GM18520 (cell line): ENCODE results near the gene NRF1.

Source experiments
- ATAC-seq: cut with Tn5 transposase; IDR thresholded peaks from one replicate; pipeline ENCODE4 v1.9.1; 2021; ENCODE audit not compliant: unreplicated experiment

Gene NRF1

GRCh38 chr7:129768614-129769399 lies 157.3 kb downstream of the NRF1 start:
- ATAC-seq = no peak

GRCh38 chr7:129769400-129769774 lies 157.9 kb downstream of the NRF1 start:
- ATAC-seq = no peak

- no peak for ATAC-seq
These were observed 158.6 kb downstream of the NRF1 start for GRCh38 chr7:129769866-129770808.

GRCh38 chr7:129771201-129771927 lies 159.8 kb downstream of the NRF1 start:
- ATAC-seq = no peak

- no peak for ATAC-seq
These were observed 160.5 kb downstream of the NRF1 start for GRCh38 chr7:129771928-129772479.

GRCh38 chr7:129772646-129773280 lies 161.2 kb downstream of the NRF1 start:
- no peak for ATAC-seq

- ATAC-seq = no peak
These were observed 161.8 kb downstream of the NRF1 start for GRCh38 chr7:129773328-129773731.

GRCh38 chr7:129773871-129774270 lies 162.4 kb downstream of the NRF1 start:
- no peak for ATAC-seq

GRCh38 chr7:129774359-129774758 lies 162.8 kb downstream of the NRF1 start:
- ATAC-seq = no peak

GRCh38 chr7:129774871-129775694 lies 163.6 kb downstream of the NRF1 start:
- ATAC-seq = no peak

- ATAC-seq = no peak
These were observed 164.3 kb downstream of the NRF1 start for GRCh38 chr7:129775695-129776361.

GRCh38 chr7:129776362-129776722 lies 164.8 kb downstream of the NRF1 start:
- ATAC-seq = no peak

- no peak for ATAC-seq
These were observed 165.8 kb downstream of the NRF1 start for GRCh38 chr7:129777195-129777844.

GRCh38 chr7:129777993-129778769 lies 166.7 kb downstream of the NRF1 start:
- ATAC-seq = no peak

GRCh38 chr7:129778770-129779601 lies 167.5 kb downstream of the NRF1 start:
- no peak for ATAC-seq

GRCh38 chr7:129779602-129780256 lies 168.2 kb downstream of the NRF1 start:
- ATAC-seq = no peak
